K562 (cell line): ENCODE results near the gene ECM1. TPM values are rescaled to one million over a fixed set of nuclear protein-coding genes. Genes with fewer than 3 reads are reported as not detected.

Source experiments
- ATAC-seq: fragments of 200-7000 bp; cut with Tn5 transposase; 3 replicates; pipeline ENCODE4 v1.9.1; 2020; ENCODE audit warnings: moderate library complexity
- BruUV-seq: library from RNA; stranded (reverse); fragments of 400-500 nt; replicated peaks from 2 replicates; lab custom pipeline; 2021; lab: Mats Ljungman, UMichigan
- CTCF ChIA-PET: fragments of 300-600 bp; formaldehyde crosslinking; extraction: SDS; loops from one replicate; lab custom pipeline; 2021; ENCODE audit warnings: low intra/inter-chr PET ratio; lab: Yijun Ruan, JAX
- POLR2A ChIA-PET: fragments of 300-600, 350-650 bp; sonication (Branson Sonifier 250); formaldehyde crosslinking; extraction: SDS; loops from one replicate; lab custom pipeline; 2021; ENCODE audit warnings: antibody characterized with exemption, inconsistent platforms; lab: Yijun Ruan, JAX
- DNase-seq, 4 experiments: peaks; one replicate each; pipeline versions ENCODE4 v3.0.0 to v3.0.0-alpha.2; 2011 to 2018; ENCODE audit warnings: low spot score in 3 of 4, mixed read lengths in 3 of 4; ENCODE audit errors: extremely low read depth in 1 of 4
- FAIRE-seq: peaks from 2 replicates; lab custom pipeline; 2011; peaks lifted over from hg19 to GRCh38; lab: Jason Lieb, UNC
- H2AFZ ChIP-seq: 2 replicates; pipeline ENCODE4 v1.6.0; 2011; ENCODE audit warnings: low read depth, low read length, control low read depth, inconsistent platforms
- H3K27ac ChIP-seq: fragments of 200-600 bp; 3 replicates; pipeline ENCODE4 v1.8.0; 2011; ENCODE audit warnings: low read depth, mild to moderate bottlenecking, control low read depth, inconsistent platforms, low read length, moderate library complexity, mixed read lengths; ENCODE audit errors: extremely low read depth
- H3K27me3 ChIP-seq, 2 experiments: fragments of 300-600 bp in 1 of 2; 2 replicates in 1 of 2; 3 replicates in 1 of 2; pipeline versions ENCODE4 v1.6.0 to v1.8.0; 2011; ENCODE audit warnings: inconsistent platforms in 2 of 2, low read length in 2 of 2, mild to moderate bottlenecking in 1 of 2, mixed read lengths in 1 of 2, moderate library complexity in 1 of 2; ENCODE audit not compliant: control insufficient read depth in 2 of 2, insufficient read depth in 2 of 2
- H3K36me3 ChIP-seq: fragments of 300-600 bp; 3 replicates; pipeline ENCODE4 v1.8.0; 2011; ENCODE audit warnings: mild to moderate bottlenecking, low read length, inconsistent platforms; ENCODE audit not compliant: control insufficient read depth, insufficient read depth
- H3K4me1 ChIP-seq, 2 experiments: fragments of 200-600 bp in 1 of 2; replicated peaks in 1 of 2; 2 replicates in 1 of 2; 3 replicates in 1 of 2; pipeline versions ENCODE4 v1.5.1 to v1.8.0; 2011; ENCODE audit warnings: inconsistent platforms in 2 of 2, low read length in 2 of 2, mild to moderate bottlenecking in 1 of 2, mixed read lengths in 1 of 2, moderate library complexity in 1 of 2; ENCODE audit not compliant: control insufficient read depth in 2 of 2, insufficient read depth in 2 of 2
- H3K4me2 ChIP-seq: 2 replicates; pipeline ENCODE4 v1.6.1; 2011; ENCODE audit warnings: low read length, control low read depth, inconsistent platforms, mixed read lengths; ENCODE audit not compliant: insufficient read depth
- H3K4me3 ChIP-seq: fragments of 200-600 bp; sonication (generic), shearing (Covaris generic); 2 replicates; pipeline ENCODE4 v1.5.1; 2016; ENCODE audit warnings: control low read depth, inconsistent platforms
- H3K79me2 ChIP-seq: fragments of 200-600 bp; 3 replicates; pipeline ENCODE4 v1.8.0; 2011; ENCODE audit warnings: low read length, inconsistent platforms; ENCODE audit not compliant: control insufficient read depth, insufficient read depth
- H3K9ac ChIP-seq, 2 experiments: 2 replicates each; pipeline versions ENCODE4 v1.6.0 to v1.6.1; 2011; ENCODE audit warnings: low read depth in 2 of 2, low read length in 2 of 2, control low read depth in 1 of 2, inconsistent platforms in 1 of 2, mild to moderate bottlenecking in 1 of 2, mixed read lengths in 1 of 2; ENCODE audit not compliant: insufficient read depth in 1 of 2
- H3K9me1 ChIP-seq: one replicate; pipeline ENCODE4 v1.6.0; 2011; ENCODE audit warnings: inconsistent platforms, mild to moderate bottlenecking, low read length, moderate library complexity; ENCODE audit not compliant: control insufficient read depth, insufficient read depth
- H3K9me3 ChIP-seq: replicated peaks from 2 replicates; pipeline ENCODE4 v1.5.1; 2011; ENCODE audit warnings: low read depth, low read length, inconsistent platforms; ENCODE audit not compliant: control insufficient read depth, insufficient read depth
- H4K20me1 ChIP-seq: replicated peaks from 2 replicates; pipeline ENCODE4 v1.6.1; 2011; ENCODE audit warnings: low read length, inconsistent platforms, mixed read lengths; ENCODE audit not compliant: control insufficient read depth, insufficient read depth
- BRD9 ChIP-seq: fragments of 450-650 bp; IDR thresholded peaks from 2 replicates; pipeline ENCODE4 v1.6.1; 2018; ENCODE audit warnings: low read depth; ENCODE audit not compliant: partially characterized antibody
- DACH1 ChIP-seq: fragments of 450-650 bp; IDR thresholded peaks from 2 replicates; pipeline ENCODE4 v1.6.1; 2018; ENCODE audit not compliant: partially characterized antibody
- E2F8 ChIP-seq: fragments of 450-650 bp; IDR thresholded peaks from 2 replicates; pipeline ENCODE4 v1.7.1; 2018; ENCODE audit warnings: mild to moderate bottlenecking, low read depth; ENCODE audit not compliant: partially characterized antibody
- EGR1 ChIP-seq: fragments of 450-650 bp; conservative IDR thresholded peaks from 2 replicates; pipeline ENCODE4 v1.6.1; 2017; ENCODE audit warnings: mild to moderate bottlenecking
- FOXP4 ChIP-seq: sonication (generic); formaldehyde crosslinking; IDR thresholded peaks from 2 replicates; pipeline ENCODE4 v1.8.0; 2022; ENCODE audit warnings: mild to moderate bottlenecking, missing genetic modification reagents, borderline replicate concordance
- PHB2 ChIP-seq: fragments of 450-650 bp; IDR thresholded peaks from 2 replicates; pipeline ENCODE4 v1.6.1; 2017; ENCODE audit warnings: low read depth
- PHF21A ChIP-seq: fragments of 450-650 bp; IDR thresholded peaks from 2 replicates; pipeline ENCODE4 v1.6.1; 2017; ENCODE audit warnings: low read depth, borderline replicate concordance
- POLR2H ChIP-seq: IDR thresholded peaks from 2 replicates; pipeline ENCODE4 v1.6.1; 2016; ENCODE audit warnings: missing genetic modification characterization, low read depth, mild to moderate bottlenecking, control low read depth, missing compliant biosample characterization, moderate library complexity
- RFX1 ChIP-seq: fragments of 450-650 bp; IDR thresholded peaks from 2 replicates; pipeline ENCODE4 v1.6.1; 2016; ENCODE audit warnings: mild to moderate bottlenecking, moderate library complexity
- TEAD1 ChIP-seq, 2 experiments: fragments of 450-650 bp in 1 of 2; sonication (generic) in 1 of 2; formaldehyde crosslinking; IDR thresholded peaks; 2 replicates each; pipeline versions ENCODE4 v1.4.0 to v1.8.0; 2020 to 2022; ENCODE audit warnings: mild to moderate bottlenecking in 2 of 2, missing genetic modification reagents in 1 of 2
- TFAP4 ChIP-seq: sonication (generic); formaldehyde crosslinking; IDR thresholded peaks from 2 replicates; pipeline ENCODE4 v1.8.0; 2022; ENCODE audit warnings: missing genetic modification reagents, mild to moderate bottlenecking, moderate library complexity, borderline replicate concordance
- THAP12 ChIP-seq: fragments of 250-450 bp; sonication (Bioruptor Pico); IDR thresholded peaks from 2 replicates; pipeline ENCODE4 v1.9.0; 2021; ENCODE audit warnings: mild to moderate bottlenecking, inconsistent platforms
- XRCC5 ChIP-seq: fragments of 200-400 bp; formaldehyde crosslinking; IDR thresholded peaks from 2 replicates; pipeline ENCODE4 v1.6.1; 2017; ENCODE audit warnings: low read depth, mild to moderate bottlenecking, low read length
- ZNF79 ChIP-seq: fragments of 250-450 bp; sonication (Bioruptor Pico); IDR thresholded peaks from 2 replicates; pipeline ENCODE4 v1.4.0; 2020; ENCODE audit warnings: low read depth, mild to moderate bottlenecking, moderate library complexity
- WGBS: fragments of 100-300 bp; shearing (Covaris generic); methylation state at CpG from one replicate; pipeline ENCODE4 v1.1.6; 2016; ENCODE audit warnings: low coverage, mixed read lengths; ENCODE audit not compliant: insufficient coverage; ENCODE audit errors: missing lambda C conversion rate; 5-methylcytosine and 5-hydroxymethylcytosine counted together
- in situ Hi-C: fragments of 300-500 bp; cut with MboI; formaldehyde crosslinking; loops from 4 replicates; pipeline ENCODE4 v1.15.0; 2018; ENCODE audit warnings: inconsistent platforms, mixed read lengths
- intact Hi-C: fragments of 100-400 bp; cut with micrococcal nuclease; formaldehyde crosslinking; loops from 2 replicates; pipeline ENCODE4 v1.14.2; 2022
- polyA plus RNA-seq, 8 experiments: library from polyadenylated mRNA; depleted of rRNA in 4 of 8; stranded (reverse) in 5 of 8; unstranded in 3 of 8; fragments of >200 nt; fragmentation: Nextera tagmentation in 2 of 8; fragmentation: Illumina TruSeq in 1 of 8; extraction: Ambion mirVana in 2 of 8; extraction: Trizol in 1 of 8; gene quantifications; 2 replicates each; pipeline versions ENCODE4 v1.2.1 to v1.2.3, GENCODE V29; 2011 to 2014; ENCODE audit warnings: inconsistent platforms in 1 of 8, missing spikeins in 1 of 8
- total RNA-seq, 7 experiments: library from RNA; depleted of rRNA in 6 of 7; stranded (reverse); fragments of >200 nt in 6 of 7; fragmentation: Illumina TruSeq in 2 of 7; extraction: Trizol in 2 of 7; gene quantifications; 2 replicates each; pipeline versions ENCODE4 v1.2.1 to v1.2.3, GENCODE V29; 2011 to 2021; ENCODE audit warnings: low replicate concordance in 1 of 7

ECM1 gene
- total and polyA plus RNA-seq, 9 of the 15 experiments (the other 6 are each of a cell fraction or from before 2014, with no cell fraction given), result 6.6 to 52.2 (median 12.8) TPM

GRCh38 chr1:150508982-150509381 lies 1.1 kb downstream of the ECM1 start:
- DNase-seq (no peak), FAIRE-seq (no peak), ATAC-seq (peak; percentile 13; the same call in 2 of the 3 replicates)
- peak overlapping the region; percentile 81 for H3K4me2 ChIP-seq
- peak overlapping the region; percentile 82 for H3K27ac ChIP-seq
- peaks cover 63% of the 10 kb centered on the region for H3K36me3 ChIP-seq
- no peaks in the 10 kb centered on the region for H4K20me1 ChIP-seq
- H3K27me3 ChIP-seq, result no peaks in the 10 kb centered on the region
- H3K9ac ChIP-seq, result peak overlapping the region; percentile 64 to 86; a peak in 3 of 4 replicates
- BruUV-seq, result no TSS peak
- H3K4me3 ChIP-seq, result peak overlapping the region; percentile 38
- WGBS, result 44% methylated on average over 4 of the region's 4 CpGs
- peaks cover 12% of the 10 kb centered on the region; the same call in 2 of the 3 replicates for H3K79me2 ChIP-seq
- no peaks in the 10 kb centered on the region for H3K9me3 ChIP-seq
- H3K4me1 ChIP-seq, result peaks cover 57 to 58% of the 10 kb centered on the region in 2 experiments
- intact Hi-C loops (loop anchor here (5.0 kb wide), 1 partner anchor 38 kb away; the partner anchor contains the start of gene ADAMTSL4), in situ Hi-C loops (no loop called here)
- no peaks in the 10 kb centered on the region for H3K9me1 ChIP-seq
- ChIA-PET POLR2A (interaction anchor here (1.9 to 2.1 kb wide), 2 partner anchors 10 to 11 kb away, joined by 5 to 6 read pairs; no protein-coding TSS in a partner anchor), CTCF (interaction anchor here (0.6 kb wide), 1 partner anchor 24 kb away, joined by 5 read pairs; no protein-coding TSS in a partner anchor)
- H2AFZ ChIP-seq, result peak overlapping the region; percentile 6; the same call in 1 of the 2 replicates
- TF ChIP-seq RFX1, result no peak
- TF ChIP-seq THAP12 (CRISPR knock-in tag), result no peak
- TF ChIP-seq TFAP4, result peak; percentile 28; the same call in 1 of the 2 replicates
- no peak for TF ChIP-seq XRCC5
- TF ChIP-seq ZNF79, result no peak
- TF ChIP-seq E2F8, result no peak
- no peak for TF ChIP-seq BRD9
- TF ChIP-seq PHB2, result no peak
- no peak for TF ChIP-seq POLR2H (tag)
- no peak for TF ChIP-seq TEAD1 (CRISPR knock-in tag; IDR thresholded peaks at IDR 0.05)
- TF ChIP-seq PHF21A, result no peak
- no peak for TF ChIP-seq DACH1
- 0 out of 2 replicates have a peak, but pooled peaks have one; percentile 15 for TF ChIP-seq EGR1
- TF ChIP-seq FOXP4 (CRISPR knock-in tag), result no peak
